Breast epithelium (tissue), 4 donors: ENCODE measurements around the gene SYVN1. TPM values are rescaled to one million over a fixed set of nuclear protein-coding genes. Genes with fewer than 3 reads are reported as not detected.

Source experiments
- DNase-seq, 2 donors: peaks; one replicate each; pipeline ENCODE4 v3.0.0-alpha.2; 2019; ENCODE audit warnings: low spot score in 2 of 2
- H3K27ac ChIP-seq, 2 donors: fragments of 200-600 bp; sonication (generic) in 1 of 2; one replicate each; pipeline ENCODE4 v1.5.1; 2016 to 2019; ENCODE audit warnings: mild to moderate bottlenecking in 1 of 2
- H3K27me3 ChIP-seq, 2 donors: fragments of 200-600 bp; sonication (generic) in 1 of 2; one replicate each; pipeline versions ENCODE4 v1.5.1 to v1.6.0; 2017 to 2019; ENCODE audit warnings: control low read depth in 1 of 2, mild to moderate bottlenecking in 1 of 2
- H3K36me3 ChIP-seq: fragments of 200-600 bp; one replicate; pipeline ENCODE4 v1.5.1; 2019
- H3K4me1 ChIP-seq, 2 donors: fragments of 200-600 bp; sonication (generic); one replicate each; pipeline ENCODE4 v1.5.1; 2016 to 2019; ENCODE audit warnings: control low read depth in 1 of 2
- H3K4me3 ChIP-seq, 3 donors: fragments of 200-600 bp; sonication (generic); 1 replicate in 2 of 3; 2 replicates in 1 of 3; pipeline ENCODE4 v1.5.1; 2016 to 2019; ENCODE audit warnings: mild to moderate bottlenecking in 3 of 3, moderate library complexity in 2 of 3
- H3K9me3 ChIP-seq, 2 donors: fragments of 200-600 bp; sonication (generic) in 1 of 2; one replicate each; pipeline ENCODE4 v1.5.1; 2016 to 2019; ENCODE audit warnings: control low read depth in 1 of 2
- CTCF ChIP-seq, 3 donors: fragments of 450-650 bp; IDR thresholded peaks; one replicate each; pipeline ENCODE4 v1.5.1; 2016 to 2017; ENCODE audit warnings: antibody characterized with exemption in 3 of 3, mild to moderate bottlenecking in 3 of 3, moderate library complexity in 3 of 3
- POLR2A ChIP-seq: fragments of 450-650 bp; IDR thresholded peaks from one replicate; pipeline ENCODE4 v1.6.1; 2016; ENCODE audit warnings: antibody characterized with exemption, mild to moderate bottlenecking, moderate library complexity
- POLR2AphosphoS5 ChIP-seq, 3 donors: sonication (generic); formaldehyde crosslinking; IDR thresholded peaks; one replicate each; pipeline ENCODE4 v1.6.1; 2017; ENCODE audit warnings: antibody characterized with exemption in 3 of 3
- intact Hi-C: fragments of 100-400 bp; cut with DNase I; formaldehyde crosslinking; loops from one replicate; pipeline ENCODE4 v1.15.1; 2023; ENCODE audit warnings: low total_unique reads
- total RNA-seq, 3 donors: library from RNA; depleted of rRNA; stranded (reverse); fragments of >200 nt; gene quantifications; one replicate each; pipeline ENCODE4 v1.1.0, GENCODE V29; 2016

SYVN1 gene
- total RNA-seq, 3 donors from 2014 or later, result 25.8 to 31.7 (median 27.2) TPM

DNA sequence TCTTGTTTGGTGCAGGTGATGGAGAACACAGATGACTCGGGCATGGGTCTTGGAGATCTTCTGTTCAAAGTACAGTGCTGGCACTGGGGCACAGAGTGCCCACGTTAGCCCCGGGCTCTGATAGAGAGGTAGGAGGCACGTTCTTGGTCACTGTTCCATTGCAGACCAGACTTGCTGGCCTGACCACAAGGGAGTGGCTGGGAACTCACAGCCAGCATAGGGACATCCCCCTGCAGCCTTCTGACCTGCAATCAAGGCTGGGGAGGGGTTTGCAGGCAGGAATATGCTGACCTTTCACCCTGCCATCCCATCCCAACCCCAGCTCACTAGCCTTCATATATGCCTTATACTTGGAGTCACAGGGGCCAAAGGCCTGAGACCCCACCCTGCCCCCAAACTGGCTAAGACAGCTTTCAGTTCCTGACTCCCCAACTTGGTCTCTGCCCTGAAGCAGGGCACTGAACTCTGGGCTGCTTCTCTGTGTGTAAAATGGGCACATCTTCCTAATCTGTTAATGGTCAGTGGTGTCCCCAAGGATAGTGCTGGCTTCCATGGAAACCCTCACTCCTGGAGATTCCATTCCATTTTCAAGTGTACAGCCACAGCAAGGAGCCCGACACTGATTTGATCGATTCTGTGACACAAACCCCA lies 7.6 kb downstream of the SYVN1 start:
- Histone ChIP-seq H3K4me1 (no peaks in the 10 kb centered on the region), H3K36me3 (peaks cover 44% of the 10 kb centered on the region), H3K27me3 (no peaks in the 10 kb centered on the region), H3K4me3 (no peak overlapping the region), H3K9me3 (no peaks in the 10 kb centered on the region), H3K27ac (no peak overlapping the region)
- no peak for DNase-seq
- TF ChIP-seq POLR2AphosphoS5 (IDR thresholded peaks at IDR 0.05) (no peak), CTCF (IDR thresholded peaks at IDR 0.05) (no peak), POLR2A (no peak)
- intact Hi-C loops, result loop anchor here (10.0 kb wide), 1 partner anchor 58 kb away; the partner anchor contains the start of gene CAPN1

- Histone ChIP-seq H3K9me3 (no peaks in the 10 kb centered on the region), H3K4me3 (no peak overlapping the region), H3K27me3 (no peaks in the 10 kb centered on the region), H3K4me1 (peaks cover 5 to 7% of the 10 kb centered on the region in 2 donors), H3K27ac (no peak overlapping the region), H3K36me3 (peaks cover 36% of the 10 kb centered on the region)
- TF ChIP-seq POLR2AphosphoS5 (IDR thresholded peaks at IDR 0.05), result no peak
- no peak for TF ChIP-seq CTCF (IDR thresholded peaks at IDR 0.05)
- TF ChIP-seq POLR2A, result no peak
- intact Hi-C loops, result loop anchor here (10.0 kb wide), 1 partner anchor 59 kb away; the partner anchor contains the start of gene CAPN1
- no peak for DNase-seq
Observed at GRCh38 chr11:65125197-65126056, 8.9 kb downstream of the SYVN1 start.

DNA sequence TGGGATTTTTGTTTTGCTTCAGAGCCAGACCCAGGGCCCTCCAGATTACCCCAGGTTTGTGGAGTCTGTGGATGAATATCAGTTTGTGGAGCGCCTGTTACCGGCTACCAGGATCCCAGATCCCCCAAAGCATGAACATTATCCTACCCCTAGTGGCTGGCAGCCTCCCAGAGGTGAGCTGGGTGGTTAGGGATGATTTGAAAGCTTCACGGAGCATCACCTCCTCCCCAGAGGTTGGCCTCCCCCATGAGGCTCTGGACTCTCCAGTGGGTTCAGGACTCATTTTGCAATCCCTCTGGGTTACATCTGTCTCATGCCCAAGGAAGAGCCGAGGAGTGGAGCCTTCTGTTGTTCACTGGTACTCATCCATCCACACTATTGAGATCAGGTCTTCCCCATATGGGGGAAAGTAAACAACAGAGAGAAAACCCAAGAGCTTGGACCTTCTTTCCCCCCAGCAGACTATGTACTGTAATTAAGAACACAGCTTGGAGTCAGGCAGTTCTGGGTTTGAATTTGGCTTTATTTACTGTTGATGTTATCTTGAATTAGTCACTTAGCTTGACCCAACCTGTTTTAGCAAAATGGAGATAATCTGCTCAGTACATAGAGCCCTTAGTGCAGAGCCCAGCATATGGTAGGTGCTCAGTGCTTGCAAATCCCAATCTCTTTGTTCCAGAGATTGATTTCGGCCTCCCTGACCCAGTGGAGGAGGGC lies 9.7 kb downstream of the SYVN1 start:
- Histone ChIP-seq H3K27ac (no peak overlapping the region), H3K4me3 (no peak overlapping the region), H3K4me1 (peaks cover 5 to 7% of the 10 kb centered on the region in 2 donors), H3K36me3 (peaks cover 29% of the 10 kb centered on the region), H3K27me3 (no peaks in the 10 kb centered on the region), H3K9me3 (no peaks in the 10 kb centered on the region)
- TF ChIP-seq POLR2AphosphoS5 (IDR thresholded peaks at IDR 0.05) (no peak), POLR2A (no peak), CTCF (IDR thresholded peaks at IDR 0.05) (no peak)
- DNase-seq, result no peak
- intact Hi-C loops, result loop anchor here (10.0 kb wide), 1 partner anchor 60 kb away; the partner anchor contains the start of gene CAPN1

- intact Hi-C loops, result loop anchor here (10.0 kb wide), 1 partner anchor 63 kb away; the partner anchor contains the start of gene CAPN1
- TF ChIP-seq CTCF (IDR thresholded peaks at IDR 0.05) (no peak), POLR2A (peak; percentile 80), POLR2AphosphoS5 (IDR thresholded peaks at IDR 0.05) (peak; percentile 93 to 97 (median 96))
- peaks cover 5 to 7% of the 10 kb centered on the region in 2 donors for H3K4me1 ChIP-seq
- peaks cover 14% of the 10 kb centered on the region for H3K36me3 ChIP-seq
- H3K4me3 ChIP-seq, result peak within 1 kb of the TSS; percentile 84 to 88 (median 87)
- H3K27me3 ChIP-seq, result no peaks in the 10 kb centered on the region
- no peaks in the 10 kb centered on the region for H3K9me3 ChIP-seq
- H3K27ac ChIP-seq, result peak within 1 kb of the TSS; percentile 94 to 99
- DNase-seq, result peak; percentile 99
Observed at GRCh38 chr11:65121865-65122696, 12.2 kb downstream of the SYVN1 start, which contains the start of the genes FAU and MRPL49. FAU (minus strand) TSS chr11:65122134; CDS start chr11:65121813, 321 bp downstream. MRPL49 (plus strand) TSS chr11:65122321; CDS start chr11:65122347, 26 bp downstream.
